A673 (cell line): ENCODE results near the gene EXD3.

ENCODE experiments used
- CTCF ChIP-seq: fragments of 300-800, 200-600 bp; sonication (generic); conservative IDR thresholded peaks from 2 replicates; pipeline ENCODE4 v1.5.1; 2017; ENCODE audit warnings: low read depth, mild to moderate bottlenecking, antibody characterized with exemption, low read length, moderate library complexity, mixed read lengths
- EZH2 ChIP-seq: fragments of 200-600 bp; sonication (generic); IDR thresholded peaks from 2 replicates; pipeline ENCODE4 v1.6.1; 2017; ENCODE audit warnings: borderline replicate concordance, low read depth, mild to moderate bottlenecking, mixed read lengths, antibody characterized with exemption, low read length; ENCODE audit not compliant: poor library complexity, severe bottlenecking

DNA sequence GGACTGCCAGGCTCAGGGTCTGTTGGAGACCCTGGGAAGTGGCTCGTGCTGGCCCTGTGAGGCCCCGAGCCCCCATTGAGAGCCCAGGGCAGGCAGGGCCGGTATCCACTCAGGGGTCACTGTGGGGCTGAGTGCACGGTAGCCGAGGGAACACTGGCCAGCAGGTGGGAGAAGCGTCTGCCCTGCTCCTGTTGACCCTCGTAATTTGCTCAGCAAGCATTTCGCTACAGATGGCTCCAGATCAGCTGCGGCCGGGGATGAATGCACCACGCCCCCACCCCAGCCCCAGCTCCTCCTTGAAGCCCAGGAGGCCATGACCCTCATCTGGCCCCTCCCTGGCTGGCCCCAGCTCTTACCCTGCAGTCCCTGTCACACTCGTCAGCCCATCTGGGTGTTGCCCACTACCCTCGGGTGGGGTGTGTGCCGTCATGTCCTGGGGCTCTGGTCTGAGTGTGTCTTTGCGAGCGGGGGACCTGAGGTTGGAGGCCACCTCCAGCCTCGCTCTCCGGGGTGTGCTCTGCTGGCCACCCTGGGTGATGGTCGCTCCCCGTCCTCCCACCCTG, 114.8 kb downstream of the EXD3 start:
- no peak for TF ChIP-seq CTCF
- TF ChIP-seq EZH2, result no peak
